Cardiac muscle cell (in vitro differentiated cells and primary cell): ENCODE results near the gene CPT1B. TPM values are rescaled to one million over a fixed set of nuclear protein-coding genes. Genes with fewer than 3 reads are reported as not detected.

Experiments
- DNase-seq, 2 donors: peaks; one replicate each; pipeline versions ENCODE4 v3.0.0 to v3.0.0-alpha.2; 2010 to 2017; ENCODE audit warnings: low read depth in 1 of 2, low spot score in 1 of 2
- H3K27ac ChIP-seq: fragments of 200-600 bp; sonication (generic); 2 replicates; pipeline ENCODE4 v1.5.1; 2016
- H3K27me3 ChIP-seq: fragments of 200-600 bp; sonication (generic); 2 replicates; pipeline ENCODE4 v1.6.0; 2016; ENCODE audit warnings: control low read depth
- H3K36me3 ChIP-seq: fragments of 200-600 bp; sonication (generic); 2 replicates; pipeline ENCODE4 v1.5.1; 2016; ENCODE audit warnings: control low read depth
- H3K4me1 ChIP-seq: fragments of 200-600 bp; sonication (generic); 2 replicates; pipeline ENCODE4 v1.8.1; 2017; ENCODE audit warnings: low read depth, mild to moderate bottlenecking, mixed run types
- H3K4me3 ChIP-seq: fragments of 200-600 bp; sonication (generic); 2 replicates; pipeline ENCODE4 v1.5.1; 2016; ENCODE audit warnings: mild to moderate bottlenecking
- H3K9me3 ChIP-seq: fragments of 200-600 bp; sonication (generic); 2 replicates; pipeline ENCODE4 v1.5.1; 2017; ENCODE audit warnings: low read depth, mild to moderate bottlenecking, control low read depth
- polyA plus RNA-seq: library from polyadenylated mRNA; unstranded; fragments of >200 nt; fragmentation: Nextera tagmentation; extraction: Ambion mirVana; gene quantifications from 2 replicates; pipeline ENCODE4 v1.2.1, GENCODE V29; 2016
- total RNA-seq: library from RNA; depleted of rRNA; stranded (reverse); fragments of >200 nt; gene quantifications from 2 replicates; pipeline ENCODE4 v1.2.3, GENCODE V29; 2016
- TF ChIP-seq, protein P1 (sequence below): IDR thresholded peaks from 2 replicates; pipeline ENCODE4 v1.5.1; 2012; ENCODE audit warnings: low read depth, mild to moderate bottlenecking, low read length

CPT1B gene
- total and polyA plus RNA-seq, 2 experiments from 2014 or later, result 39.1 to 58.7 TPM

DNA sequence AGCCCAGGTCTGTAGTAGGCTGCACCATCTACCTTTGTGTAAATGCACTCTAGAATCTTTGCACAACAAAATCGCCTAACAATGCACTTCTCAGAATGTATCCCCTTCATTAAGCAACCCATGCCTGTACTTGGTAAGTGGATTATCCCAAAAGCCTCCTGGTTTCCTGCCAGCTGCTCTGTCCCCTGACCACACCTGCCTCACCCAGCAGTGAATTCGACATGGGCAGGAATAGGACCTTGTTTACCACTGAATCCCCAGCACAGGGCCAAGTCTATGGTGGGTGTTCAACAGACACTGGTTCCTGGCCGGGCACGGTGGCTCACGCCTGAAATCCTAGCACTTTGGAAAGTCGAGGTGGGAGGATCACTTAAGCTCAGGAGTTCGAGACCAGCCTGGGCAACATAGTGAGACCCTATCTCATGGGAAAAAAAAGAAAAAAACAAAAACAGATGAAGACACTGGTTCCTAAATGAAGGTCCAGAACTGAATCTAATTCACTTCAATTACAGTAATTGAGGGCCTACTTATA is 10.4 kb downstream of the CPT1B start:
- Histone ChIP-seq H3K4me1 (peaks cover 3% of the 10 kb centered on the region), H3K9me3 (no peaks in the 10 kb centered on the region), H3K27ac (no peak overlapping the region), H3K36me3 (peaks cover 37% of the 10 kb centered on the region), H3K4me3 (no peak overlapping the region), H3K27me3 (no peaks in the 10 kb centered on the region)
- no peak for DNase-seq
- TF ChIP-seq, protein P1, sequence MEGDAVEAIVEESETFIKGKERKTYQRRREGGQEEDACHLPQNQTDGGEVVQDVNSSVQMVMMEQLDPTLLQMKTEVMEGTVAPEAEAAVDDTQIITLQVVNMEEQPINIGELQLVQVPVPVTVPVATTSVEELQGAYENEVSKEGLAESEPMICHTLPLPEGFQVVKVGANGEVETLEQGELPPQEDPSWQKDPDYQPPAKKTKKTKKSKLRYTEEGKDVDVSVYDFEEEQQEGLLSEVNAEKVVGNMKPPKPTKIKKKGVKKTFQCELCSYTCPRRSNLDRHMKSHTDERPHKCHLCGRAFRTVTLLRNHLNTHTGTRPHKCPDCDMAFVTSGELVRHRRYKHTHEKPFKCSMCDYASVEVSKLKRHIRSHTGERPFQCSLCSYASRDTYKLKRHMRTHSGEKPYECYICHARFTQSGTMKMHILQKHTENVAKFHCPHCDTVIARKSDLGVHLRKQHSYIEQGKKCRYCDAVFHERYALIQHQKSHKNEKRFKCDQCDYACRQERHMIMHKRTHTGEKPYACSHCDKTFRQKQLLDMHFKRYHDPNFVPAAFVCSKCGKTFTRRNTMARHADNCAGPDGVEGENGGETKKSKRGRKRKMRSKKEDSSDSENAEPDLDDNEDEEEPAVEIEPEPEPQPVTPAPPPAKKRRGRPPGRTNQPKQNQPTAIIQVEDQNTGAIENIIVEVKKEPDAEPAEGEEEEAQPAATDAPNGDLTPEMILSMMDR, result no peak

DNA sequence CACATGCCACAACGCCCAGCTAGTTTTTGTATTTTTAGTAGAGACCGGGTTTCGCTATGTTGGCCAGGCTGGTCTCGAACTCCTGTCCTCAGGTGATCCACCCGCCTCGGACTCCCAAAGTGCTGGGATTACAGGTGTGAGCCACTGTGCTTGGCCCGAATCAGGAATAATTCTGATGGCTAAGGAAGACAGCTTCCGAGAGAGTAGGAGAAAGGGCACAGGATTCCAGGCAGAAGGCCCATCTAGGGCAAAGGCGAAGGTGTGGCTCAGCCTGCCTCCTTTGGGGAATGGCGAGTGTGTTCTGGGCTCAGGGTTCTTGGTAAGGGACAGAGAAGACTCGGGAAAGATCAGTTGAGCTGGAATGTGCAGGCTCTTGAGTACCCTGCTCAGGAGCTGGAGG is 13.9 kb downstream of the CPT1B start:
- peaks cover 10% of the 10 kb centered on the region for H3K36me3 ChIP-seq
- H3K4me3 ChIP-seq, result no peak overlapping the region
- no peaks in the 10 kb centered on the region for H3K9me3 ChIP-seq
- H3K27me3 ChIP-seq, result peaks cover under 1% of the 10 kb centered on the region
- TF ChIP-seq, protein P1, result no peak
- H3K4me1 ChIP-seq, result peaks cover 3% of the 10 kb centered on the region
- no peak for DNase-seq
- H3K27ac ChIP-seq, result no peak overlapping the region

DNA sequence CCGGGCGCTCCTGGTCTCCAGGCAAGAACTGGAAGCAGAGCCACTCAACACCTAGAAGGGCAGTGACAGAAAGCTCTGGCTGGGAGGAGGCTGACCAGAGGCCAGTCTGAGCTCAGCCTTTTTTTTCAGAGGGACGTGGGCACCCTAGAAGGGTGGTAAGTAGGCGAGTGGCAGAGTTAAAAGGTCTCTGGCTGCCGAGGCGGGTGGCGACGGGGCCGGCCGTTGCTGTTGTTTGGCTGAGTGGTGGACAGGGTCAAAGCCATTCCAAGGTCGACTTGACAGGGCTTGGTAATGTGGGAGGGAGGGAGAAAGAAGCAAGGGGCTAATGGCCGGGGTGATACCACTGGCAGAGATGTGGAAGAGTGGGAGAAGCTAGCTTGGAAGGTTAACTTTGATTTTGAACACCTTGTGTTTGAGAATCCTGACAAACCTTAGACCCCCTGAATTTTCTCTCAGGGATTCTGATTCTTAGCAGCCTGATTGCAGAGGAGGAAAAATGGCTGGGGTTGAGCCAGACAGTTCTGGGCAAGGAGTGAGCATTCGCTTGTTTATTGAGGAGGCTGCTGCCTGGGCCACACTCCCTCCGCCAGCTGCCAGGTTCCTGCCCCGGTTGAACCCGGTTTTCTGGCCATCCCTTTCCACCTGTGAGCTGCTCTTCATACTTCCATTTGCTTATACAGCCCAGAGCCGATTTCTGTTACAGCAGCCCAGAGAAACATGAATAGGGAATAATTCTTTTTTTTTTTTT is 14.6 kb downstream of the CPT1B start:
- Histone ChIP-seq H3K27me3 (peaks cover 5% of the 10 kb centered on the region), H3K36me3 (peaks cover 3% of the 10 kb centered on the region), H3K27ac (peak overlapping the region; percentile 77), H3K4me1 (peaks cover 3% of the 10 kb centered on the region), H3K4me3 (peak overlapping the region; percentile 54), H3K9me3 (no peaks in the 10 kb centered on the region)
- TF ChIP-seq, protein P1, result no peak
- DNase-seq, result peak in 1 of 2 donors; percentile 62

DNA sequence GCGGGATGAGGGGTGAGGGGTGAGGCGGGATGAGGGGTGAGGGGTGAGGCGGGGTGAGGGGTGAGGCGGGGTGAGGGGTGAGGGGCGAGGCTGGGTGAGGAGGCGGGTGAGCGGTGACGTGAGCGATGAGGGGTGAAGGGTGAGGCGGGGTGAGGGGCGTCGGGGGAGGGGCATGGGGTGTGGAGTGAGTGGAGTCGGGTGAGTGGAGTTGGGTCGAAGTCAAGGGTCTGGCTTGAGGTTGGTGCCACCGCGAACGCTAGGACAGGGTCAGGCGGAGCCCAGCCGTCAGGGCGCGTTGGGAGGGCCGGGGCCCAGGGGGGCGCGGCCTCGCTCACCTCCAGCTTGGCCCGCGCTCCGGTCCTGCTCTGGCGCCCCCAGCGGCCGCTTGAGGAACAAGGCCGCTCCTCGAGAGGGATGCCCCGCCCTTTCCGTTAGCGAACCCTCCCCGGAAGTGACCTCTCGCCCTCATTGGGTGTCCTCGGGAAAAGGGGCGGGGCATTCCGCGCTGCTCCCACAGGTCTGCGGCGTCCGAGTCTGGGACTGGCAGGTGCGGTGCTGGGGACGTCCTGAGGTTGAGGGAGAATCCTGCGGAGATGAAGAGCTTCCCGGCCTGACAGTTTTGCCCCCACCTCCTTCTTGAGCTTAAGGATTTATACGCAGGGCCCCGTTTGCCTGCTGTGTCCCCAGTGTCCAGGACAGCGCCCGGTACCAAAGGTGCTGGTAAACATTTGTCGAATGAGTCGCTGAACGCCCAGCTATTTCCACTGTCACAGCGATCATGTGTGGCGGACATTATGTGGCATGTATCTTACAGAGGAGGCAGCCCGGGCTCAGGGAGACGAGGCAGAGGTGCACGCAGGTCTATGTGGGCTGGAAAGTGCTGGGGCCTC is 15.5 kb downstream of the CPT1B start, which contains the start of gene SYCE3:
Gene SYCE3, minus strand, starts transcription at position 397 of the 890 bp plus-strand sequence. CDS start 6,514 bp downstream, outside the sequence.
- H3K9me3 ChIP-seq, result no peaks in the 10 kb centered on the region
- peak within 1 kb of the TSS; percentile 77 for H3K27ac ChIP-seq
- no peaks in the 10 kb centered on the region for H3K36me3 ChIP-seq
- TF ChIP-seq, protein P1, result peak; percentile 90
- peaks cover 3% of the 10 kb centered on the region for H3K4me1 ChIP-seq
- peaks cover 8% of the 10 kb centered on the region for H3K27me3 ChIP-seq
- DNase-seq, result peak; percentile 93 to 99
- peak within 1 kb of the TSS; percentile 54 for H3K4me3 ChIP-seq

DNA sequence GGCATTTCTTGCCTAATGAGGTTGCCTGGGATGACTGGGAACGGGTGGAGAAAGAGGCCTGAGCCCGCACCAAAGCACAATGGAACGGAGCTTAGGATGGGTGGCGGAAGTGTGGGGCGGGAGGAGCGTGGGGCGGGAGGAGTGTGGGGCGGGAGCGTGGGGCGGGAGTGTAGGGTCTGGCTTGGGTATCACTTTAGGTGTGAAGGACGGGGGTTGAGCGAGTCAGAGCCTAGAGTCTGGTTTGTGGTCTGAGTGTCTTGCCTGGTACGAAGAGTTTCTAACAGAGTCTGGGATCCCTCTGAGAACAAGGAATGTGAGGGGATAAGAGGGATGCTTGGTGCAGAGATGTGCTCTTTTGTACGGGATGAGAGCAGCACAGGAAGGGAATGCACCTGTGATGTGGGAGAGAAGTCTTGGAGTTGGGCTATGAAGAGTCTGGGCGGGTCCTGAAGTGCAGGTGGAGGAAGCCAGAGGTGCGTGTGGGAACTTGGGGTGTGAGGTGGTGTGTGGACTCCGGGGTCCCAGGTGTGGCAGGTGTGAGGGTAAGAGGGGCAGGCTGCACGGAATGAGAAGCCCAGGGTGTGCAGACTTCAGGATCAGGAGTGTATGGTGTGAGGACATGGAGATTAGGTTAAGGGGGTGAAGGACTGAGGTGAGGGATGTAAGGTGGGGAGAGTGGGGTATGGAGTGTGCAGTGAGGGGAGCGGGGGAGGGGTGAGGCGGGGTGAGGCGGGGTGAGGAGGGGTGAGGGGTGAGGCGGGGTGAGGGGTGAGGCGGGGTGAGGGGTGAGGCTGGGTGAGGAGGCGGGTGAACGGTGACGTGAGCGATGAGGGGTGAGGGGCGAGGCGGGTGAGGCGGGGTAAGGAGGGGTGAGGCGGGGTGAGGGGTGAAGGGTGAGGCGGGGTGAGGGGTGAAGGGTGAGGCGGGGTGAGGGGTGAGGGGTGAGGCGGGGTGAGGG is 16.5 kb downstream of the CPT1B start:
- H3K27me3 ChIP-seq, result peaks cover 8% of the 10 kb centered on the region
- no peaks in the 10 kb centered on the region for H3K9me3 ChIP-seq
- H3K27ac ChIP-seq, result no peak overlapping the region
- DNase-seq, result no peak
- H3K36me3 ChIP-seq, result no peaks in the 10 kb centered on the region
- TF ChIP-seq, protein P1, result no peak
- no peak overlapping the region for H3K4me3 ChIP-seq
- H3K4me1 ChIP-seq, result peaks cover 3% of the 10 kb centered on the region
